Metanephros (tissue), 1 donor: ENCODE results near the gene CITED4. TPM values are rescaled to one million over a fixed set of nuclear protein-coding genes. Genes with fewer than 3 reads are reported as not detected.

Experiments used
- total RNA-seq: library from RNA; depleted of rRNA; stranded (reverse); fragments of >200 nt; gene quantifications from one replicate; pipeline ENCODE4 v1.2.3, GENCODE V29; 2014

CITED4 gene, protein sequence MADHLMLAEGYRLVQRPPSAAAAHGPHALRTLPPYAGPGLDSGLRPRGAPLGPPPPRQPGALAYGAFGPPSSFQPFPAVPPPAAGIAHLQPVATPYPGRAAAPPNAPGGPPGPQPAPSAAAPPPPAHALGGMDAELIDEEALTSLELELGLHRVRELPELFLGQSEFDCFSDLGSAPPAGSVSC
- total RNA-seq, result 15.0 TPM

DNA sequence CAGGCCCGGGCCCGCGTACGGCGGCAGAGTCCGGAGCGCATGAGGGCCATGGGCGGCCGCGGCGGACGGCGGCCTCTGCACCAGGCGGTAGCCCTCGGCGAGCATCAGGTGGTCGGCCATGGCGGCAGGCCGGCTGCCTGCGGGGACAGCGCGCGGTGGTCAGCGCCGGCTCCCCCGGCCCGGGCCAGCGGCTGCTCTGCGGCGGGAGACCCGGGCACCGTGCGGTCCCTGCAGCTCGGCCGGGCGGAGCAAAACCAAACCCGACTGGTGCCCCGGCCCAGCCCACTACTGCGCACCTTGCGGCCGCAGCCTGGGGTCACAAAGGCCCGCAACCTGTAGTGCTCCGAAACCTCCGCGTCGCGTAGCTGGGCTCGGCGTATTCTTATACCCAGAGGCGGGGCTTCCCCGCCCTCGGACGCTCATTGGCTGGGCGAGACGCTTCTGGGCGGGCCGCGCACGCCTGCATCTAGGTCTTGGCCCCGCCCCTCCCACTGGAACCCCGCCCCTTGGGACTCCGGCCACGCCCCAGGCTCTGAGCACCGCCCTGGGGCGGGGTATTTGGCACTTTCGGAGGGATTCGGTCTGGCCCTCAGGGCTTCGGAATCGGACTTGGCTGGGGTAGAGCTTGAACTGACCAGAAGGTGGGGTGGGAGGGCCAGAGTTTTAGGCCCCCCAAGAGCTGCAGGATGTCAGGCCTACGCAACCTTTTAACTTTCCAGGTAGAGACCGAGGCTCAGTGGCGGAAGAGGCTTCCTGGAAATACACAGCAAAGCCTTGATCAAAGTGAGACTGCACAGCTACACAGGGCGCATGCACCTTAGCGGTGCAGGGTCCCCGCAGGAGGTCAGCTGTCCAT is at the start of gene CITED4:
CITED4 (minus strand) TSS at position 356 of the 856 bp plus-strand sequence; CDS start at position 120, 236 bp downstream.

Other genes with a start within 250 kb of the CITED4 start
- 0.99 TPM for gene RIMS3, start 196.7 kb downstream of the CITED4 start, total RNA-seq
- 68.7 TPM for gene NFYC, start 170.7 kb downstream of the CITED4 start, total RNA-seq
- gene KCNQ4, start 78.6 kb downstream of the CITED4 start, total RNA-seq, result 8.6 TPM
- 14.4 TPM for gene CTPS1, start 117.3 kb upstream of the CITED4 start, total RNA-seq
- 1.2 TPM for gene SLFNL1, start 159.4 kb upstream of the CITED4 start, total RNA-seq